HepG2 (cell line): ENCODE results near the gene C1QTNF6. TPM values are rescaled to one million over a fixed set of nuclear protein-coding genes. Genes with fewer than 3 reads are reported as not detected.
A peak's percentile ranks its signal among the peaks of the same experiment; 100 is the strongest.

Source experiments
- ARID4A ChIP-seq: sonication (generic); formaldehyde crosslinking; IDR thresholded peaks from 2 replicates; pipeline ENCODE4 v1.5.0; 2020; ENCODE audit warnings: mild to moderate bottlenecking, missing genetic modification reagents, borderline replicate concordance
- FOSL1 ChIP-seq: sonication (generic); formaldehyde crosslinking; IDR thresholded peaks from 2 replicates; pipeline ENCODE4 v1.9.0; 2021; ENCODE audit warnings: missing genetic modification reagents, borderline replicate concordance
- FOXA3 ChIP-seq: IDR thresholded peaks from 2 replicates; pipeline ENCODE4 v1.6.1; 2016; ENCODE audit warnings: missing genetic modification reagents, missing compliant biosample characterization
- HNF1A ChIP-seq, 2 experiments: sonication (generic) in 1 of 2; formaldehyde crosslinking in 1 of 2; IDR thresholded peaks; 2 replicates each; pipeline versions ENCODE4 v1.4.0 to v1.6.1; 2016 to 2020; ENCODE audit warnings: borderline replicate concordance in 1 of 2, low read depth in 1 of 2, mild to moderate bottlenecking in 1 of 2, missing genetic modification reagents in 1 of 2
- HNF1B ChIP-seq: sonication (generic); formaldehyde crosslinking; IDR thresholded peaks from 2 replicates; pipeline ENCODE4 v1.5.1; 2020; ENCODE audit warnings: mild to moderate bottlenecking, moderate library complexity, missing genetic modification reagents
- PBX2 ChIP-seq: IDR thresholded peaks from 2 replicates; pipeline ENCODE4 v1.6.1; 2016; ENCODE audit warnings: control low read depth
- THRA ChIP-seq: sonication (generic); formaldehyde crosslinking; IDR thresholded peaks from 2 replicates; pipeline ENCODE4 v1.4.0; 2020; ENCODE audit warnings: missing genetic modification reagents, borderline replicate concordance
- TP53 ChIP-seq: sonication (generic); formaldehyde crosslinking; conservative IDR thresholded peaks from 2 replicates; pipeline ENCODE4 v1.4.0; 2020; ENCODE audit warnings: missing genetic modification reagents
- TSC22D2 ChIP-seq: sonication (generic); formaldehyde crosslinking; IDR thresholded peaks from 2 replicates; pipeline ENCODE4 v1.5.1; 2020; ENCODE audit warnings: missing genetic modification reagents, mild to moderate bottlenecking, borderline replicate concordance
- ZNF652 ChIP-seq: IDR thresholded peaks from 2 replicates; pipeline ENCODE4 v1.6.1; 2016; ENCODE audit warnings: low read depth, borderline replicate concordance
- polyA plus RNA-seq, 8 experiments: library from polyadenylated mRNA; depleted of rRNA in 3 of 8; stranded (reverse) in 7 of 8; unstranded in 1 of 8; fragments of >200 nt; fragmentation: Illumina TruSeq in 4 of 8; extraction: Trizol in 4 of 8; gene quantifications; 2 replicates each; pipeline versions ENCODE4 v1.2.1 to v1.2.3, GENCODE V29; 2011 to 2016; ENCODE audit warnings: low read depth in 4 of 8, missing spikeins in 1 of 8, mixed read lengths in 1 of 8; ENCODE audit not compliant: insufficient read depth in 1 of 8
- total RNA-seq, 5 experiments: library from RNA; depleted of rRNA; stranded (reverse); fragments of >200 nt; fragmentation: Illumina TruSeq; extraction: Trizol; gene quantifications; 2 replicates each; pipeline ENCODE4 v1.2.3, GENCODE V29; 2016; ENCODE audit warnings: low read depth in 1 of 5

The C1QTNF6 gene
- total and polyA plus RNA-seq, 2 of the 13 experiments (the other 11 are each of a cell fraction or from before 2014, with no cell fraction given): 2.7 to 6.9 TPM

- peak; percentile 46 for TF ChIP-seq ARID4A (CRISPR knock-in tag)
- TF ChIP-seq TSC22D2 (CRISPR knock-in tag): no peak
- no peak for TF ChIP-seq FOSL1 (CRISPR knock-in tag)
- TF ChIP-seq FOXA3 (CRISPR knock-in tag): peak; percentile 89
- TF ChIP-seq ZNF652 (CRISPR knock-in tag): no peak
- 0 out of 2 replicates have a peak, but pooled peaks have one; percentile 14 for TF ChIP-seq TP53 (CRISPR knock-in tag)
- TF ChIP-seq HNF1B (CRISPR knock-in tag): no peak
- TF ChIP-seq THRA: no peak
- no peak for TF ChIP-seq PBX2 (CRISPR knock-in tag)
- TF ChIP-seq HNF1A (IDR thresholded peaks at IDR 0.05; ENCODE audit: low read depth): no peak
- TF ChIP-seq HNF1A (CRISPR knock-in tag; IDR thresholded peaks at IDR 0.05; ENCODE audit: borderline replicate concordance): 0 out of 2 replicates have a peak, but pooled peaks have one; percentile 0
Measured at GRCh38 chr22:37199760-37200108, 11.7 kb upstream of the C1QTNF6 start (continued).
